Ascending aorta (tissue), 2 donors: ENCODE results near the gene GALNT18. TPM values are rescaled to one million over a fixed set of nuclear protein-coding genes. Genes with fewer than 3 reads are reported as not detected.

Source experiments
- DNase-seq, 2 donors: peaks; one replicate each; pipeline ENCODE4 v3.0.0-alpha.2; 2019; ENCODE audit warnings: low spot score in 2 of 2
- H3K27ac ChIP-seq, 2 donors: fragments of 200-600 bp; sonication (generic); one replicate each; pipeline ENCODE4 v1.5.1; 2016 to 2017; ENCODE audit warnings: mild to moderate bottlenecking in 1 of 2
- H3K27me3 ChIP-seq: fragments of 200-600 bp; sonication (generic); one replicate; pipeline ENCODE4 v1.5.1; 2017
- H3K36me3 ChIP-seq, 2 donors: fragments of 200-600 bp; sonication (generic); one replicate each; pipeline ENCODE4 v1.5.1; 2016
- H3K4me1 ChIP-seq, 2 donors: fragments of 200-600 bp; sonication (generic); one replicate each; pipeline ENCODE4 v1.5.1; 2016 to 2017; ENCODE audit warnings: mild to moderate bottlenecking in 1 of 2
- H3K4me3 ChIP-seq, 2 donors: fragments of 200-600 bp; sonication (generic); one replicate each; pipeline ENCODE4 v1.5.1; 2016 to 2017; ENCODE audit warnings: mild to moderate bottlenecking in 1 of 2
- H3K9me3 ChIP-seq, 2 donors: fragments of 200-600 bp; sonication (generic); one replicate each; pipeline ENCODE4 v1.5.1; 2016
- CTCF ChIP-seq, 3 experiments: fragments of 200-600 bp in 2 of 3; fragments of 450-650 bp in 1 of 3; sonication (generic) in 2 of 3; IDR thresholded peaks; one replicate each; pipeline ENCODE4 v1.5.1; 2016 to 2019; ENCODE audit warnings: antibody characterized with exemption in 3 of 3, mild to moderate bottlenecking in 1 of 3, moderate library complexity in 1 of 3
- intact Hi-C: fragments of 100-400 bp; cut with DNase I; formaldehyde crosslinking; loops from one replicate; pipeline ENCODE4 v1.15.1; 2023
- total RNA-seq: library from RNA; depleted of rRNA; stranded (reverse); fragments of >200 nt; gene quantifications from one replicate; pipeline ENCODE4 v1.1.0, GENCODE V29; 2016

Gene GALNT18
- total RNA-seq, 1 donor from 2014 or later, result 53.5 TPM

- no peak overlapping the region for H3K4me3 ChIP-seq
- H3K36me3 ChIP-seq, result no peaks in the 10 kb centered on the region
- no peaks in the 10 kb centered on the region for H3K27me3 ChIP-seq
- DNase-seq, result no peak
- no peak overlapping the region for H3K27ac ChIP-seq
- H3K9me3 ChIP-seq, result no peaks in the 10 kb centered on the region
- H3K4me1 ChIP-seq, result peaks cover 0 to 21% of the 10 kb centered on the region in 2 donors
- TF ChIP-seq CTCF (IDR thresholded peaks at IDR 0.05), result no peak
- intact Hi-C loops, result no loop called here
Measured at GRCh38 chr11:11558396-11558795, 63.4 kb downstream of the GALNT18 start.

- no peak for TF ChIP-seq CTCF (IDR thresholded peaks at IDR 0.05)
- Histone ChIP-seq H3K4me3 (no peak overlapping the region), H3K4me1 (peaks cover 0 to 10% of the 10 kb centered on the region in 2 donors), H3K27ac (no peak overlapping the region), H3K27me3 (no peaks in the 10 kb centered on the region), H3K9me3 (no peaks in the 10 kb centered on the region), H3K36me3 (no peaks in the 10 kb centered on the region)
- DNase-seq, result no peak
- intact Hi-C loops, result no loop called here
Measured at GRCh38 chr11:11555208-11555607, 66.6 kb downstream of the GALNT18 start.

- H3K4me1 ChIP-seq, result peaks cover 0 to 10% of the 10 kb centered on the region in 2 donors
- H3K27ac ChIP-seq, result no peak overlapping the region
- no peaks in the 10 kb centered on the region for H3K36me3 ChIP-seq
- intact Hi-C loops, result no loop called here
- H3K4me3 ChIP-seq, result no peak overlapping the region
- no peak for DNase-seq
- TF ChIP-seq CTCF (IDR thresholded peaks at IDR 0.05), result no peak
- no peaks in the 10 kb centered on the region for H3K9me3 ChIP-seq
- no peaks in the 10 kb centered on the region for H3K27me3 ChIP-seq
Measured at GRCh38 chr11:11553573-11553972, 68.2 kb downstream of the GALNT18 start.

DNA sequence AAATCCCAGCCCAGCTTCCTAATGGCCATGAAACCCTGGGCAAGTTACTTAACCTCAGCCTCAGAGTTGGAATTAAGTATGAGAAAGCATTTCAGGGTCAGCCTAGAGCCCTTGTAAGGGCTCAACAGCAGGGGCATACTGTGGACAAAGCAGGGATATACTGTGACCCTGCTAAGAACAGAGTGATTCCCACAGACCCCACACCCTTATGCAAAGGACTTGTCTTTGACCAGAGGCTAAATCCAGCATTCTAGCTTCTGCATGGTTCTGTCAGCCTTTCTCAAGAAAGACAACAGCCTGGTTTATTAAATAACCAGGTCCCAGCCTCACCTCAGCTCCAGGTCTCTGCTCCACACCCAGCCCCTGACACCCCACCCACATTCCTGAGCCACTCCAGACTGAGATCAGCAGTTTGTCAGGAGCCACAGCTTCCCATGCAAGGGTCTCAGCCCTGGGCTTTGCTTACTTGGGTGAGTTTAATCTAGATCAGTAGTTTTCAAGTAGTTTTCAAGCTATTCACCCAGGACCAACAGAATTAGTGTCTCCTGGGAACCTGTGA lies 69.2 kb downstream of the GALNT18 start:
- H3K4me3 ChIP-seq, result no peak overlapping the region
- H3K27me3 ChIP-seq, result no peaks in the 10 kb centered on the region
- no peaks in the 10 kb centered on the region for H3K9me3 ChIP-seq
- no peak overlapping the region for H3K27ac ChIP-seq
- no peaks in the 10 kb centered on the region for H3K36me3 ChIP-seq
- TF ChIP-seq CTCF (IDR thresholded peaks at IDR 0.05), result no peak
- intact Hi-C loops, result no loop called here
- peaks cover 0 to 10% of the 10 kb centered on the region in 2 donors for H3K4me1 ChIP-seq
- DNase-seq, result no peak

DNA sequence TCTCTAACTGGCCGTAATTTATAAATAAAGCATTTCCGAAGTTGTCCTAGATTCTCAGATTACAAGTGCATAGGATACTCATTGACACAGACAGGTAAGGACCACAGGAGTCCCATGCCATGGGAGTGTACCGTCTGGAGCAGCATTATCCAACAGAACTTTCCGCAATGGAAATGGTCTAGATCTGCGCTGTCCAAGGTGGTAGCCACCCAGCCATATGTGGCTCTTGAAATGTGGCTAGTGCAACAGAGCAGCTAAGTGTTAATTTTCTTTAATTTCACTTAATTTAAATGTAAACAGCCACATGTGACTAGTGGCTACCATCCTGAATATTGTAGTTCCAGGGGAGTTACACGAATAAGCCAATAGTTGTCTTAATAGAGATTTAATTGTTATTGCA lies 71.3 kb downstream of the GALNT18 start:
- Histone ChIP-seq H3K36me3 (no peaks in the 10 kb centered on the region), H3K27ac (no peak overlapping the region), H3K4me3 (no peak overlapping the region), H3K4me1 (peaks cover 0 to 10% of the 10 kb centered on the region in 2 donors), H3K9me3 (no peaks in the 10 kb centered on the region), H3K27me3 (no peaks in the 10 kb centered on the region)
- DNase-seq, result no peak
- TF ChIP-seq CTCF (IDR thresholded peaks at IDR 0.05), result no peak
- intact Hi-C loops, result no loop called here
